CD4-positive, alpha-beta T cell (primary cell): ENCODE results near the gene AKT2. TPM values are rescaled to one million over a fixed set of nuclear protein-coding genes. Genes with fewer than 3 reads are reported as not detected.

Experiments used
- ATAC-seq: fragments of 200-7000 bp; cut with Tn5 transposase; one replicate; pipeline ENCODE4 v1.10.0; 2022; ENCODE audit warnings: mild to moderate bottlenecking; ENCODE audit not compliant: poor library complexity
- CTCF ChIA-PET: fragments of 350-600 bp; sonication (Branson Sonifier 250); formaldehyde crosslinking; loops from one replicate; lab custom pipeline; 2021; ENCODE audit warnings: antibody characterized with exemption, inconsistent platforms; lab: Charles Lee
- POLR2A ChIA-PET: fragments of 350-600 bp; sonication (Branson Sonifier 250); formaldehyde crosslinking; loops from one replicate; lab custom pipeline; 2021; ENCODE audit warnings: antibody characterized with exemption, inconsistent platforms; lab: Charles Lee
- DNase-seq, 14 experiments: peaks; one replicate each; pipeline ENCODE4 v3.0.0-alpha.2; 2013 to 2020; ENCODE audit warnings: mixed read lengths in 2 of 14
- H3K27ac ChIP-seq, 2 donors: one replicate each; pipeline versions ENCODE4 v1.5.1 to v1.7.0; 2013; ENCODE audit warnings: low read length in 2 of 2, low read depth in 1 of 2, mild to moderate bottlenecking in 1 of 2
- H3K27me3 ChIP-seq, 2 experiments: 1 replicate in 1 of 2; 2 replicates in 1 of 2; pipeline versions ENCODE4 v1.6.1 to v1.7.0; 2013; ENCODE audit warnings: low read length in 2 of 2, control low read depth in 1 of 2, mild to moderate bottlenecking in 1 of 2, moderate library complexity in 1 of 2; ENCODE audit not compliant: insufficient read depth in 2 of 2, control insufficient read depth in 1 of 2
- H3K36me3 ChIP-seq: one replicate; pipeline ENCODE4 v1.6.1; 2013; ENCODE audit warnings: low read length, control low read depth; ENCODE audit not compliant: insufficient read depth
- H3K4me1 ChIP-seq: one replicate; pipeline ENCODE4 v1.6.1; 2013; ENCODE audit warnings: low read length, control low read depth; ENCODE audit not compliant: insufficient read depth
- H3K4me3 ChIP-seq: one replicate; pipeline ENCODE4 v1.5.1; 2013; ENCODE audit warnings: mild to moderate bottlenecking, low read length, moderate library complexity
- H3K9me3 ChIP-seq, 2 experiments: 1 replicate in 1 of 2; 2 replicates in 1 of 2; pipeline versions ENCODE4 v1.6.1 to v1.7.0; 2013; ENCODE audit warnings: low read length in 2 of 2, mild to moderate bottlenecking in 2 of 2, control low read depth in 1 of 2, moderate library complexity in 1 of 2; ENCODE audit not compliant: control insufficient read depth in 1 of 2, insufficient read depth in 1 of 2
- H3K27ac Mint-ChIP-seq: one replicate; pipeline ENCODE4 v1.8.0; 2020; ENCODE audit warnings: mixed read lengths
- H3K27me3 Mint-ChIP-seq: one replicate; pipeline ENCODE4 v1.8.0; 2021; ENCODE audit warnings: mixed read lengths
- H3K36me3 Mint-ChIP-seq: one replicate; pipeline ENCODE4 v1.8.0; 2021; ENCODE audit warnings: low read depth, mixed read lengths
- H3K4me1 Mint-ChIP-seq: one replicate; pipeline ENCODE4 v1.8.0; 2021; ENCODE audit warnings: low read depth, mixed read lengths
- H3K4me3 Mint-ChIP-seq: one replicate; pipeline ENCODE4 v1.8.0; 2020; ENCODE audit warnings: mild to moderate bottlenecking, mixed read lengths
- H3K9me3 Mint-ChIP-seq: one replicate; pipeline ENCODE4 v1.8.0; 2020; ENCODE audit warnings: mixed read lengths
- CTCF ChIP-seq: fragments of 200-600 bp; IDR thresholded peaks from one replicate; pipeline ENCODE4 v1.8.0; 2022; ENCODE audit warnings: antibody characterized with exemption, mild to moderate bottlenecking
- intact Hi-C, 2 experiments: fragments of 100-400 bp; cut with DNase I in 1 of 2; cut with micrococcal nuclease in 1 of 2; formaldehyde crosslinking; loops; one replicate each; pipeline versions ENCODE4 v1.15.1 to v1.9.0; 2023 to 2025; cut with DNase I, micrococcal nuclease
- total RNA-seq, 174 experiments: library from RNA in 2 of 174; stranded (reverse) in 2 of 174; gene quantifications; one replicate each; pipeline ENCODE4 v1.2.3 and lab custom pipeline; 2021 to 2026

AKT2 gene
- total RNA-seq, 2 experiments from 2014 or later = 197 to 199 TPM

GRCh38 chr19:40304306-40304705 lies 19.2 kb upstream of the AKT2 start:
- Mint-ChIP-seq H3K27ac (no peak overlapping the region), H3K9me3 (no peaks in the 10 kb centered on the region), H3K4me1 (no peaks in the 10 kb centered on the region), H3K36me3 (no peaks in the 10 kb centered on the region), H3K4me3 (no peak overlapping the region), H3K27me3 (no peaks in the 10 kb centered on the region)
- no peak for TF ChIP-seq CTCF
- H3K9me3 ChIP-seq = no peaks in the 10 kb centered on the region
- no peak overlapping the region for H3K4me3 ChIP-seq
- H3K4me1 ChIP-seq = no peaks in the 10 kb centered on the region
- no peaks in the 10 kb centered on the region for H3K36me3 ChIP-seq
- H3K27ac ChIP-seq = no peak overlapping the region
- no peaks in the 10 kb centered on the region for H3K27me3 ChIP-seq
- intact Hi-C loops = no loop called here
- ChIA-PET CTCF (interaction anchor here (1.4 to 1.8 kb wide), 2 partner anchors 160 to 330 kb away, joined by 3 to 20 read pairs; no protein-coding TSS in a partner anchor), POLR2A (no interaction called here)
- ATAC-seq = no peak
- DNase-seq = no peak

GRCh38 chr19:40303765-40304164 lies 18.6 kb upstream of the AKT2 start:
- ChIA-PET CTCF (interaction anchor here (1.4 kb wide), 1 partner anchor 161 kb away, joined by 3 read pairs; no protein-coding TSS in a partner anchor), POLR2A (no interaction called here)
- Histone ChIP-seq H3K9me3 (no peaks in the 10 kb centered on the region), H3K4me1 (no peaks in the 10 kb centered on the region), H3K36me3 (no peaks in the 10 kb centered on the region), H3K27me3 (no peaks in the 10 kb centered on the region), H3K27ac (no peak overlapping the region), H3K4me3 (no peak overlapping the region)
- no peaks in the 10 kb centered on the region for H3K9me3 Mint-ChIP-seq
- no peak overlapping the region for H3K4me3 Mint-ChIP-seq
- H3K4me1 Mint-ChIP-seq = no peaks in the 10 kb centered on the region
- intact Hi-C loops = no loop called here
- no peak overlapping the region for H3K27ac Mint-ChIP-seq
- H3K27me3 Mint-ChIP-seq = no peaks in the 10 kb centered on the region
- no peak for TF ChIP-seq CTCF
- no peak for ATAC-seq
- DNase-seq = no peak
- H3K36me3 Mint-ChIP-seq = no peaks in the 10 kb centered on the region

- Mint-ChIP-seq H3K4me1 (no peaks in the 10 kb centered on the region), H3K9me3 (no peaks in the 10 kb centered on the region), H3K4me3 (no peak overlapping the region), H3K36me3 (no peaks in the 10 kb centered on the region), H3K27me3 (no peaks in the 10 kb centered on the region), H3K27ac (no peak overlapping the region)
- CTCF ChIA-PET = no interaction called here
- no peaks in the 10 kb centered on the region for H3K9me3 ChIP-seq
- TF ChIP-seq CTCF = no peak
- no peak overlapping the region for H3K4me3 ChIP-seq
- H3K27me3 ChIP-seq = no peaks in the 10 kb centered on the region
- no peak for DNase-seq
- POLR2A ChIA-PET = no interaction called here
- ATAC-seq = no peak
- no peak overlapping the region for H3K27ac ChIP-seq
- H3K36me3 ChIP-seq = no peaks in the 10 kb centered on the region
- intact Hi-C loops = no loop called here
- no peaks in the 10 kb centered on the region for H3K4me1 ChIP-seq
Observed at GRCh38 chr19:40302224-40303011, 17.3 kb upstream of the AKT2 start.
